Prostate gland (tissue), 2 donors: ENCODE results near the gene FBXL17. TPM values are rescaled to one million over a fixed set of nuclear protein-coding genes. Genes with fewer than 3 reads are reported as not detected.
A peak's percentile ranks its signal among the peaks of the same experiment; 100 is the strongest.

Experiments
- DNase-seq: peaks from one replicate; pipeline ENCODE4 v3.0.0-alpha.2; 2019; ENCODE audit warnings: low spot score
- H3K27ac ChIP-seq, 2 donors: fragments of 200-600 bp; sonication (generic); 2 replicates each; pipeline ENCODE4 v1.5.1; 2017 to 2019
- H3K27me3 ChIP-seq: fragments of 200-600 bp; sonication (generic); replicated peaks from 2 replicates; pipeline ENCODE4 v1.5.1; 2019; ENCODE audit not compliant: insufficient read depth
- H3K36me3 ChIP-seq, 2 donors: fragments of 200-600 bp; sonication (generic); 1 replicate in 1 of 2; 2 replicates in 1 of 2; pipeline versions ENCODE4 v1.5.1 to v1.8.1; 2017 to 2019
- H3K4me1 ChIP-seq: fragments of 200-600 bp; sonication (generic); replicated peaks from 2 replicates; pipeline ENCODE4 v1.5.1; 2019
- H3K4me3 ChIP-seq, 2 donors: fragments of 200-600 bp; sonication (generic); 2 replicates each; pipeline ENCODE4 v1.5.1; 2017 to 2019
- H3K9me3 ChIP-seq: fragments of 200-600 bp; sonication (generic); 2 replicates; pipeline ENCODE4 v1.5.1; 2017
- CTCF ChIP-seq, 4 experiments: fragments of 200-600 bp in 2 of 4; fragments of 450-650 bp in 2 of 4; sonication (generic) in 2 of 4; IDR thresholded peaks; 1 replicate in 3 of 4; 2 replicates in 1 of 4; pipeline ENCODE4 v1.5.1; 2016 to 2019; ENCODE audit warnings: antibody characterized with exemption in 4 of 4, mild to moderate bottlenecking in 2 of 4, moderate library complexity in 2 of 4
- POLR2A ChIP-seq: fragments of 450-650 bp; IDR thresholded peaks from one replicate; pipeline ENCODE4 v1.6.1; 2016; ENCODE audit warnings: antibody characterized with exemption, mild to moderate bottlenecking
- POLR2AphosphoS5 ChIP-seq: sonication (generic); formaldehyde crosslinking; IDR thresholded peaks from one replicate; pipeline ENCODE4 v1.6.1; 2017; ENCODE audit warnings: antibody characterized with exemption
- WGBS: methylation state at CpG from one replicate; pipeline ENCODE4 v1.1.5; 2018; 5-methylcytosine and 5-hydroxymethylcytosine counted together
- intact Hi-C: fragments of 100-400 bp; cut with DNase I; formaldehyde crosslinking; loops from one replicate; pipeline ENCODE4 v1.14.2; 2022
- total RNA-seq, 2 donors: library from RNA; depleted of rRNA; stranded (reverse); fragments of >200 nt; gene quantifications; one replicate each; pipeline ENCODE4 v1.1.0, GENCODE V29; 2016

Gene FBXL17
- total RNA-seq, 2 donors from 2014 or later, result 14.8 to 30.4 TPM

GRCh38 chr5:108104448-108104847 is 277.4 kb downstream of the FBXL17 start:
- TF ChIP-seq POLR2A (no peak), CTCF (IDR thresholded peaks at IDR 0.05) (no peak), POLR2AphosphoS5 (no peak)
- 89% methylated on average over 1 of the region's 1 CpG for WGBS
- no peak overlapping the region for H3K27ac ChIP-seq
- H3K9me3 ChIP-seq, result no peaks in the 10 kb centered on the region
- no peaks in the 10 kb centered on the region for H3K36me3 ChIP-seq
- no peak for DNase-seq
- intact Hi-C loops, result no loop called here
- no peaks in the 10 kb centered on the region for H3K27me3 ChIP-seq
- no peak overlapping the region for H3K4me3 ChIP-seq
- no peaks in the 10 kb centered on the region for H3K4me1 ChIP-seq

GRCh38 chr5:108102463-108102862 is 279.4 kb downstream of the FBXL17 start:
- WGBS, result 92% methylated on average over 3 of the region's 3 CpGs
- Histone ChIP-seq H3K36me3 (no peaks in the 10 kb centered on the region), H3K4me1 (no peaks in the 10 kb centered on the region), H3K4me3 (no peak overlapping the region), H3K27me3 (no peaks in the 10 kb centered on the region), H3K9me3 (no peaks in the 10 kb centered on the region), H3K27ac (no peak overlapping the region)
- DNase-seq, result no peak
- TF ChIP-seq CTCF (IDR thresholded peaks at IDR 0.05) (no peak), POLR2AphosphoS5 (no peak)
- intact Hi-C loops, result no loop called here

GRCh38 chr5:108101821-108102220 is 280.1 kb downstream of the FBXL17 start:
- TF ChIP-seq POLR2A, result no peak
- TF ChIP-seq CTCF (IDR thresholded peaks at IDR 0.05), result no peak
- no peak for TF ChIP-seq POLR2AphosphoS5
- Histone ChIP-seq H3K36me3 (no peaks in the 10 kb centered on the region), H3K27ac (no peak overlapping the region), H3K27me3 (no peaks in the 10 kb centered on the region), H3K4me3 (no peak overlapping the region), H3K4me1 (no peaks in the 10 kb centered on the region), H3K9me3 (no peaks in the 10 kb centered on the region)
- no peak for DNase-seq
- intact Hi-C loops, result no loop called here
- 69% methylated on average over 3 of the region's 3 CpGs for WGBS

- DNase-seq, result peak; percentile 31
- WGBS, result 3% methylated on average over 1 of the region's 1 CpG
- Histone ChIP-seq H3K27ac (no peak overlapping the region), H3K27me3 (no peaks in the 10 kb centered on the region), H3K4me1 (no peaks in the 10 kb centered on the region), H3K4me3 (no peak overlapping the region), H3K9me3 (no peaks in the 10 kb centered on the region), H3K36me3 (no peaks in the 10 kb centered on the region)
- intact Hi-C loops, result no loop called here
- TF ChIP-seq POLR2AphosphoS5, result peak; percentile 47
- TF ChIP-seq CTCF (IDR thresholded peaks at IDR 0.05), result no peak
- no peak for TF ChIP-seq POLR2A
These were observed 280.8 kb downstream of the FBXL17 start for GRCh38 chr5:108101130-108101529.

GRCh38 chr5:108094800-108095199 is 287.1 kb downstream of the FBXL17 start:
- 76% methylated on average over 1 of the region's 1 CpG for WGBS
- no peaks in the 10 kb centered on the region for H3K36me3 ChIP-seq

More at GRCh38 chr5:108094800-108095199, 287.1 kb downstream of the FBXL17 start:
- Histone ChIP-seq H3K4me1 (no peaks in the 10 kb centered on the region), H3K27me3 (no peaks in the 10 kb centered on the region), H3K9me3 (no peaks in the 10 kb centered on the region), H3K27ac (no peak overlapping the region), H3K4me3 (no peak overlapping the region)
- no peak for DNase-seq
- intact Hi-C loops, result no loop called here
- TF ChIP-seq CTCF (IDR thresholded peaks at IDR 0.05) (no peak), POLR2AphosphoS5 (no peak), POLR2A (no peak)
